ENCODE results near the gene HES4. TPM values are rescaled to one million over a fixed set of nuclear protein-coding genes. Genes with fewer than 3 reads are reported as not detected.

The HES4 gene
- total RNA-seq, 1 experiment from 2014 or later, result 145 TPM

- Histone ChIP-seq H3K9me3 (ENCODE audit: control insufficient read depth in 1 of 2, insufficient read depth in 1 of 2, low read depth in 1 of 2, low read length in 2 of 2) (no peaks in the 10 kb centered on the region), H4K20me1 (ENCODE audit: insufficient read depth) (no peaks in the 10 kb centered on the region), H3K9me2 (ENCODE audit: insufficient read depth) (no peaks in the 10 kb centered on the region), H2AFZ (ENCODE audit: low read depth, low read length, poor library complexity, severe bottlenecking) (no peak overlapping the region), H3K36me3 (ENCODE audit: control insufficient read depth in 1 of 2, insufficient read depth in 2 of 2, low read length in 2 of 2) (peaks cover 0 to 15% of the 10 kb centered on the region in 2 experiments; a peak in 2 of 4 replicates), H3K27me3 (ENCODE audit: insufficient read depth, low read length) (no peaks in the 10 kb centered on the region), H3K27ac (ENCODE audit: low read depth, low read length) (peak overlapping the region; percentile 87), H3K4me1 (ENCODE audit: control insufficient read depth in 1 of 2, insufficient read depth in 2 of 2, low read length in 2 of 2) (peaks cover 42 to 67% of the 10 kb centered on the region in 2 experiments), H3K79me2 (ENCODE audit: insufficient read depth, low read length) (peaks cover 48% of the 10 kb centered on the region), H3K9ac (ENCODE audit: low read length) (peak overlapping the region; percentile 90), H3K4me2 (ENCODE audit: low read length) (peak overlapping the region; percentile 98), H3K4me3 (replicated peaks in 1 of 2; ENCODE audit: low read depth in 1 of 2, low read length in 2 of 2) (peak overlapping the region; percentile 73 to 79)
- BruUV-seq (replicated peaks), result no TSS peak
- ChIA-PET CTCF (interaction anchor here (1.0 to 3.9 kb wide), 2 partner anchors 19 to 36 kb away, joined by 6 to 17 read pairs; no protein-coding TSS in a partner anchor), POLR2A (interaction anchor here (0.6 to 1.5 kb wide), 3 partner anchors 39 to 143 kb away, joined by 3 read pairs; partner anchors contain the start of gene RNF223), RAD21 (ENCODE audit: low non-redundant PET in 1 of 2, low total read pairs in 2 of 2, uncharacterized antibody in 2 of 2, unreplicated experiment in 2 of 2) (interaction anchor here in 1 of 2 experiments (0.6 kb wide), 1 partner anchor 28 kb away, joined by 4 read pairs; no protein-coding TSS in a partner anchor)
- intact Hi-C loops (cut with micrococcal nuclease), result no loop called here
- TF ChIP-seq EGR1 (IDR thresholded peaks at IDR 0.05; ENCODE audit: low read depth) (no peak), ELF1 (IDR thresholded peaks at IDR 0.05; ENCODE audit: borderline replicate concordance, low read depth) (no peak), ZBTB33 (IDR thresholded peaks at IDR 0.05; ENCODE audit: extremely low read depth, insufficient replicate concordance, low read length) (no peak), ZFX (IDR thresholded peaks at IDR 0.05) (peak; percentile 37; the same call in 1 of the 2 replicates), REST (IDR thresholded peaks at IDR 0.05; ENCODE audit: low read depth) (no peak), CBX3 (IDR thresholded peaks at IDR 0.05; ENCODE audit: low read depth) (no peak)
- DNase-seq (ENCODE audit: low read depth, low spot score) (no peak), ATAC-seq (peak; percentile 12; the same call in 1 of the 2 replicates)
Measured at GRCh38 chr1:1020415-1021009, 20.6 kb upstream of the HES4 start.

Data from HCT116 (cell line).